ENCODE data around the gene TPRN. TPM values are rescaled to one million over a fixed set of nuclear protein-coding genes. Genes with fewer than 3 reads are reported as not detected.

Gene TPRN
- total and polyA plus RNA-seq, 12 donors: 10.2 to 31.5 (median 20.4) TPM

DNA sequence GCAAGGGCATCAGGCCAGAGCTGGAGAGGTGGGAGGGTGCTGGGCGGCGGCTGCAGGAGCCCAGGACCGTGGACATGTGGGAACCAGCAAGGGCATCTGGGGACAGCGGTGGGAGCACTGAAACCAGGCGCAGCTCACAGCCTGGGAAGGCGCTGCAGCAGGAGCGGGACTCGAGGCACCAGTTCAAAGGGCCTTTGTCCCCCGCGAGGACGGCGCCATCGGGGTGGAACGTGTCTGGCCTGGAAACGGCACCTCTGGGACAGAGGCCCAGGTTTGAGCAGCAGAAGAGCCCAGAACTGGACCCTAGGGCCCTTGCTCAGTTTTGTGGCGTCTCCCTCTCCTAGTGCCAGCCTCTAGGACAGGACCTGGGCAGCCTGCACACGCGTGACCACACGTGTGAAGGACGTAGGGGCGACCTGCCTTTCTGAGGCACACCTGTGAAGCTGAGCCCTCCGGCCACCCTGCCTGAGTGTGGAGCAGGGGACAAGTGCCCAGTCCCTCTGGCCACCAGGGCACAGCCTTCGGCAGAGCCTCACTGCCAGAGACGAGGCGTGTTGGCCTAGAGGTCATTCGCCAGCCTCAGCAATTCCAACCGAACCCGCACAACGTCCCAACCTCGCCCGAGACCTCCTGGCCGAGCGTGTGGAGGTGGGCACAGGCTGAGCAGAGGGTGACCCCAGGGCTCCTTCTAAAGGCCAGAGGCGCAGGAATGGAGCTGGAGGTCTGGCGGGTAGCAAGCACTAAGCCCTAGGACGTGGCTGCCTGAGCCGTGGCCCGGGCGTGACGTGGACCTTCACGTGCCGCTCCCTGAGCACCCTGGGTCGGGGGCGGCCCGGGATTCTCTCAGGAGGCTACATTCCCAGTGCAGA lies 26.5 kb downstream of the TPRN start:
- Histone ChIP-seq H3K9me3 (no peaks in the 10 kb centered on the region), H3K27ac (no peak overlapping the region), H3K27me3 (peaks cover 6 to 60% (median 26%) of the 10 kb centered on the region in 7 donors), H3K36me3 (peaks cover 0 to 22% (median 0%) of the 10 kb centered on the region in 9 donors), H3K4me1 (peaks cover 4 to 21% (median 9%) of the 10 kb centered on the region in 9 donors), H3K4me3 (no peak overlapping the region)
- TF ChIP-seq, protein P1, sequence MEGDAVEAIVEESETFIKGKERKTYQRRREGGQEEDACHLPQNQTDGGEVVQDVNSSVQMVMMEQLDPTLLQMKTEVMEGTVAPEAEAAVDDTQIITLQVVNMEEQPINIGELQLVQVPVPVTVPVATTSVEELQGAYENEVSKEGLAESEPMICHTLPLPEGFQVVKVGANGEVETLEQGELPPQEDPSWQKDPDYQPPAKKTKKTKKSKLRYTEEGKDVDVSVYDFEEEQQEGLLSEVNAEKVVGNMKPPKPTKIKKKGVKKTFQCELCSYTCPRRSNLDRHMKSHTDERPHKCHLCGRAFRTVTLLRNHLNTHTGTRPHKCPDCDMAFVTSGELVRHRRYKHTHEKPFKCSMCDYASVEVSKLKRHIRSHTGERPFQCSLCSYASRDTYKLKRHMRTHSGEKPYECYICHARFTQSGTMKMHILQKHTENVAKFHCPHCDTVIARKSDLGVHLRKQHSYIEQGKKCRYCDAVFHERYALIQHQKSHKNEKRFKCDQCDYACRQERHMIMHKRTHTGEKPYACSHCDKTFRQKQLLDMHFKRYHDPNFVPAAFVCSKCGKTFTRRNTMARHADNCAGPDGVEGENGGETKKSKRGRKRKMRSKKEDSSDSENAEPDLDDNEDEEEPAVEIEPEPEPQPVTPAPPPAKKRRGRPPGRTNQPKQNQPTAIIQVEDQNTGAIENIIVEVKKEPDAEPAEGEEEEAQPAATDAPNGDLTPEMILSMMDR (IDR thresholded peaks at IDR 0.05): no peak
- DNase-seq (no peak), ATAC-seq (no peak)
- intact Hi-C loops (cut with DNase I): loop anchor here in 1 of 10 donors (5.0 kb wide), 1 partner anchor 37 kb away; the partner anchor contains the start of gene GRIN1
- WGBS, 2 donors: 84 to 86% methylated on average over 45 of the region's 45 CpGs

DNA sequence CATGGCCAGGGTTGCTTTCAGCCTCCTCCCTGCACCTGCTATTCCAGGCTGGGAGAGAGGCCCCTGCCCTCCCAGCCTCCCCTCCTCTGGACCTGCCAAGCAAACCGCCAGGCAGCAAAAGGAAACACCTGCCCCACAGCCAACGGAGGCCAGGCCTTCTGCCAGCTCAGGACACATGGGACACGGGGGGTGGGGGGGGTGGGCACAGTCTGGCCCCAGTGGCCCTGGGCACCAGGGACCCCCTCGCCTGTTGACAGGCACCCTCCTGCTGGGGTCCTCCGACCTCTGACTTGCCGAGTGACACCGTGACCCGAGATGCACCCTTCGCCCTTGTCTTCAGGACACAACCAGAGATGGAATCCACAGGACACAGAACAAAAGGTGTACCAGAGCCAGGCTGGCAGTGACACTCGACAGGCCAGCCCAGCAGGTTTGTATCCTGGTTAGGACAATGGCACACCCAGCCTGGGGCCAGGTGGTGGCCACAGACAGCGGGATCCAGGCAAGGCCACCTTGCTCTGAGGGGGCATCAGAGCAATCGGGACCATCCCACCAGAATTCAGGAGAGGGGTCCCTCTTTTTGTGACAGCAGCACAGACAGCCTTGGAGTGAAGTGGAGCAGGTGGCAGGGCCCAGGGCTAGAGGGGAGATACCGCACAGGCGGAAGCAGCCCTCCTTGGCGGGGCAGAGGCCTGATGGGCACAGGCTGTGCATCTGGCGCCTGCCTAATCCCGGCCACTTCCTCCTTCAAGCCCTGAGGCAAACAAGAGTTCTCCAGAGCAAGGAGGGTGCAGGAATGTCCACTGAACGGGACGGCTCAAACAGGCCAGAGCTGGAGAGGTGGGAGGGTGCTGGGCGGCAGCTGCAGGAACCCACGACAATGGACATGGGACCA lies 27.4 kb downstream of the TPRN start:
- Histone ChIP-seq H3K9me3 (no peaks in the 10 kb centered on the region), H3K4me1 (peaks cover 8 to 28% (median 13%) of the 10 kb centered on the region in 9 donors), H3K4me3 (no peak overlapping the region), H3K27me3 (peaks cover 11 to 69% (median 35%) of the 10 kb centered on the region in 7 donors), H3K36me3 (peaks cover 0 to 13% (median 0%) of the 10 kb centered on the region in 9 donors), H3K27ac (no peak overlapping the region)
- WGBS, 2 donors: 63 to 65% methylated on average over 21 of the region's 21 CpGs
- ATAC-seq (no peak), DNase-seq (no peak)
- TF ChIP-seq, protein P1 (IDR thresholded peaks at IDR 0.05): no peak
- intact Hi-C loops (cut with DNase I): loop anchor here in 1 of 10 donors (5.0 kb wide), 1 partner anchor 36 kb away; the partner anchor contains the start of gene GRIN1

DNA sequence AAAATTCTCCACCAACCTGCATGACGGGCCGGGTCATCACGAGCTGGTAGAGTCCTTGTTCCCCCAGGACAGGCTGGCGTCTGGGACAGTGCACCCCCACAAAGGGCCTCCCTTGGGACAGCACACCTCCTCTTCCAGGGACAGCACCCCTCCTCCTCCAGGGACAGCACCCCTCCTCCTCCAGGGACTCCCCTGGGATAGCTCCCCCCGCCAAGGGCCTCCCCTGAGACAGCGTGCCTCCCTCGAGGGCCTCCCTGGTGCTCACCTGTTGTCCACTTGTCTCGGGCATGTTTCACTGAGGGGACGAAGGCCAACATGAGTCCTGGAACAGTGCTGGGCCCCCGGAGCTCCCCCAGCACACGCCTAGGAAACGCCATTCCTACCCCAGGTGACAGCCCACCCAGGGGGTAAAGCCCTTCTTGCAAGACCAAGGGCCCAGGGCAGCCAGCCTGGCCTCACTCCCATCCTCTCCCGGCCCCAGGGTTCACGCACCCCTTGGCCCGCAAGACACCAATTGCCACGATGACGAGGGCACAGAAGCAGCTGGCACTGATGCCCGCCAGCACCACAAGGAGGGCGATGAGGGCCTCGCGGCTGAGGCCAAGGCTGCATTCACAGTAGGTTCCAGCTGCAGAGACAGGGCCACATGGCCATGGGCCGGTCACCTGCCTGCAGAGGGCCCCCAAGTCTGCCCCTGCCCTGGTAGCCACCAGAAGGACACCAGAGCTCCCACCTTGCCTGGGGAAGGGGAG lies 29.2 kb downstream of the TPRN start:
- intact Hi-C loops (cut with DNase I): loop anchor here in 1 of 10 donors (5.0 kb wide), 1 partner anchor 34 kb away; the partner anchor contains the start of gene GRIN1
- H3K27ac ChIP-seq: no peak overlapping the region
- H3K4me1 ChIP-seq: peaks cover 13 to 35% (median 21%) of the 10 kb centered on the region in 9 donors
- H3K4me3 ChIP-seq: no peak overlapping the region
- 79 to 82% methylated on average over 21 to 22 of the region's 22 CpGs for WGBS, 2 donors
- DNase-seq (no peak), ATAC-seq (no peak)
- TF ChIP-seq, protein P1 (IDR thresholded peaks at IDR 0.05): no peak
- H3K27me3 ChIP-seq: peaks cover 28 to 87% (median 53%) of the 10 kb centered on the region in 7 donors
- H3K9me3 ChIP-seq: no peaks in the 10 kb centered on the region
- no peaks in the 10 kb centered on the region for H3K36me3 ChIP-seq

All from heart right ventricle (tissue), 16 donors.